NCI-H2196 treated with DMSO at 0.1 percent for 48 hours (cell line): ENCODE results near the gene GTPBP10.
"Not testable (repeated sequence)": the region's sequence is repeated elsewhere in the genome, so short reads cannot be mapped to it uniquely, and the experiment has no call there.

Experiments used
- DNase-seq: peaks from one replicate; lab custom pipeline; 2025; ENCODE audit not compliant: unreplicated experiment; lab: John Stamatoyannopoulos, UW

GTPBP10 gene

DNA sequence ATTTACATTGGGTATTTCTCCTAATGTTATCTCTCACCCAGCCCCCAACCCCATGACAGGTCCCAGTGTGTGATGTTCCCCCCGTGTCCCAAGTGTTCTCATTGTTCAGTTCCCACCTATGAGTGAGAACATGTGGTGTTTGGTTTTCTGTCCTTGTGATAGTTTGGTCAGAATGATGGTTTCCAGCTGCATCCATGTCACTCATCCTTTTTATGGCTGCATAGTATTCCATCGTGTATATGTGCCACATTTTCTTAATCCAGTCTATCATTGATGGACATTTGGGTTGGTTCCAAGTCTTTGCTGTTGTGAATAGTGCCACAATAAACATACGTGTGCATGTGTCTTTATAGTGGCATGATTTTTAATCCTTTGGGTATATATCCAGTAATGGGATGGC, 3.5 kb downstream of the GTPBP10 start:
- not testable (repeated sequence) for DNase-seq

DNA sequence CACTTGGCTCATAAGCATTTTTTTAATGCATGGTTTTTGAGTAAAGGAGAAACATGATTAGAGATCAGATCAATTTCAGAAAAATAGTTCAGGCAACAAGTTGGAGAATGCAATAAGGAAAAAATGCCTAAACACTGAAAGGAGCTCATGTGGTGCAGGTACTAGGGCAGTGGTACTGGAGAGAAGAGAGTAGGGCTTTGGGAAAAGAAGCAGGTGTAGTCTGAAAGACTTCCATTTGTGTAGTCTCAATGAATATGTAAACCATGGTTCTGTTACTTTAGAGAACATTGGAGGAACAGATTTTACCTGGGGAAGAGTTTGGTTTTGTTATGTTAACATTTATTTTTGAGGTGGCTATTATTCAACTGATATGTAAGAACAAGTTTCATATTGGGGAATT, 5.5 kb downstream of the GTPBP10 start:
- DNase-seq, result no peak

DNA sequence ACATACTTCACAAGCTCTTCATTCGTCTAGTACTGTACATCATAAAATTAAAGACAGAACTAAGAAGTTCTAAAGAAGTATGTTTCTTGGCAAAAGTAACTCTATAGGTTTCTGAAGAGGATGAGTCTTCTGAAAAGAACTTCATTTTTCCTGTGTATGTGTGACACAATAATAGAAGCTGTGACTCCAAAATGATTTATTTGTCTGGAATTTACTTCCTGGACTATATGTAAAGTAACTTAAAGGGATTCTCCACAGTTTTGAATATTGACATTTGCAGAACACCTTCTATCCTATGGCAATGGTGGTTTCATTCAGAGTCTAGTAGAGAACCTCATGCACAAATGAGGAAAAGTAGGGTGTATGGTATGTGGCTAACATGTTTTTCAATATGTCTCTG, 36.9 kb downstream of the GTPBP10 start:
- no peak for DNase-seq

DNA sequence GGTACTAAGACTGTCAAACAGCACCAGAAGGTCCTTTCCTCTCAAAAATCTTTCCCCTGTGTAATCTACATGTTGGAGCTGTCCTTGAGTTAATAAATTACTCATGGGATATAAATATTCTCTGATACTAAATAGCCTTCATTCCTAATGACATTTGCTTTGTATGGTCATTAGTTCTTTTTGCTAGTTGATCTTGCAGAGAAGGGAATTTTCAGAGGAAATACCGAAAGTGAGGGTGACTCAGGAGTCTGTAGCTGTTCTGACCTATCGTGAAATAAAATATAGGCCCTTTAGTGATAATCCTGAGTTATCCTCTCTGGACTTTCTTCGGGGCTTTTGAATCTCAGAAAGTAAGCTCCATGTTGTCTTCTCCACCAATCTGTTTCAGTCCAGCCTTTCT, 37.3 kb downstream of the GTPBP10 start:
- DNase-seq, result no peak

DNA sequence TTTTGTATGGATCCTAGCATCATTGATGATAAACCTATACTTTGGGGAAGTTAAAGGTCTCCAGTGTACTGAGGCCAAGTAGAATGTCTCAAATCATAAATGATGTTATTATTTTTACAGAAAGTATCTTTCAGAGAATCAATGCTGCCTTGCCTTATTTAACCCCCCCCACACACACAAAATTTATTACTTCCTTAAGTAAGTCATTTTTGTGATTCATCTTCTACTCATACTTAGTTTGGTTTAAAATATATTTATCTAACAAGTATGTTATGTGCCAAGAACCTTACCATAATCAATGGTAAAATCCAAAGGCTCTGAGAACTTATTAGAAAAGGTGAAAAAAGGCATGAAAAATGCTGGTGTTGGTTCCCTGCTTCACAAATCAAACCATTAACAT, 37.9 kb downstream of the GTPBP10 start:
- DNase-seq, result no peak

DNA sequence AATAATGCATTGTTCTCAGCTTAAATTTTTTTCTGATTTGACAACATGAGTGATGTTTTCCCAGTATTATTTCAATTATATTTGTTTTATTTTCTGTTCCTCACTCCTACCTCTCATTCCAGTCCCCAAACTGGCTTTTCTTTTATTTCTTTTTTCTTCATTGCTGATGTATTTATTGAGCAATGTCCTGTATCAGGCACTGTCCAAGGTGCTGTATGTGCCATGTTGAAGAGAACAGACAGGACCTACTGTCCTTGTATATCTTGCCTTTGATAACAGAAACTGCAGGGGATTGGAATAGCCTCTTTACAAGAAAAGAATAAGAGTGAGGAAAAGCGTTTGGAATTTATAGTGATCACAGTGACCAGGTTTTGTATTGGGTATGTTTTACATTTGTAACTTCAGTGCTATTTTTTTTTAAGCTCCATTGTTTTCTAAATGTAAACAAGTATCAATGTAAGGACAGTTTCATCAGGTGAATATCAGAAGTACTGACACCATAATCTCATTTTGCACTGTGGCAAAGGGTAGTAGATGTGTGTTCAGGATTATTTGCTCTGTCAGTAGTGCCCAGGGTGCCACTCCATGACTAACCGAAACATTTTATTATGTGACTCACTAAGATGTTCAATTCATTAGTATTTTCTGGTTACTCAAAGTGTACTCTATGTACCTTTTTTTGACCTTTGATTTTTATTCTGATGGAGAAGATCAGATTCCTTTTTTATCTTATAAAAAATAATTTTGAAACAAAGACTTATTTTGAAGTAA, 41.1 kb downstream of the GTPBP10 start:
- no peak for DNase-seq

DNA sequence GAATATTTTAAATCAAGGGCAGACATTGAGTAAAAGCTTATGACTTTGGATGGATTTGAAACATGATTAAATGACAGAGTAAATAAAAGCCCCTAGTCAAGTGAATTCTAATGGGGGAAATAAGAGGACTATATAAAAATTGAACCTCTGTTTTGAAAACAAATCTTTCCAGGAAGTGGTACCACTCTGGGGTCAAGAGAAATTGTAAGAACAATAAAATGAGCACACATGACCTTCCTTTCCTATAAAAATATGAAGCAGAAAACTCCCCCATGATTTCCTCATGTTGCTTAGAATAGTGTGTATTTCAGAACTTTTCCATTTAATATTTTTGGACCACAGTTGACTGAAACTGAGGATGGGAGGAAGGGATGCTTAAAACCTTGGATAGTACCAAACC, 44.4 kb downstream of the GTPBP10 start:
- DNase-seq, result no peak

DNA sequence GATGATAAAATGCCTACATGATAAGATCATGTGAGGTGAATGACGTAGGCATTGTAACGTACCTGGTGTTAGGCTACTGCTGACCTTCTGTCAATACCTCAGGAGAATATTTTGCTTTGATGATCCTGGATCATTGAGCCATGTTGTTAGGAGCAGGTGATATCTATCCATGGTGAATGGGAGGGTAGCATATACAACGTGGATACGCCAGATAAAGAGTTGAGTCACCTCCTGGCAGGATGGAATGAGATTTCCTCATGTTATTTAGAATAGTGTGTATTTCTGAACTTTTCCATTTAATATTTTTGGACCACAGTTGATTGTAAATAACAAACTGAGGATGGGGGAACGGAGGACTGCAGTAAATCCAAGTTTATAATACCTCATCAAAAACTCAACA, 45.0 kb downstream of the GTPBP10 start:
- DNase-seq, result no peak

DNA sequence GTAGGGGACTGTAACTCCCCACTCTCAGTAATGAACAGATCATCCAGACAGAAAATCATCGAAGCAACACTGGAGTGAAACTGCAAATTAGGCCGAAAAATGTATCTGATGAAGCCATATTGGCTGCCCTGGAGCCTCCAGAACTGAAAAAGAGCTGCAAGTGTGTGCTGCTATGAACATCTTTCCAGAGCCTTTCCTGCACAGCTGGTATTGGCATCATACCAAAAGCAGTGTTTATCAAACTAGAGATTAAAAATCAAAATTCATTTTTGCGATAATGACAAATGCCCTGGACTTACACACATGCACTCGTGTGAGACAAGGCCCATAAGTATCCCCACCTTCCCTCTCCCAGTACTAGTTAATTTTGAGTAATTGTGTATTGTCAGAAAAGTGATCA, 49.9 kb downstream of the GTPBP10 start:
- no peak for DNase-seq

DNA sequence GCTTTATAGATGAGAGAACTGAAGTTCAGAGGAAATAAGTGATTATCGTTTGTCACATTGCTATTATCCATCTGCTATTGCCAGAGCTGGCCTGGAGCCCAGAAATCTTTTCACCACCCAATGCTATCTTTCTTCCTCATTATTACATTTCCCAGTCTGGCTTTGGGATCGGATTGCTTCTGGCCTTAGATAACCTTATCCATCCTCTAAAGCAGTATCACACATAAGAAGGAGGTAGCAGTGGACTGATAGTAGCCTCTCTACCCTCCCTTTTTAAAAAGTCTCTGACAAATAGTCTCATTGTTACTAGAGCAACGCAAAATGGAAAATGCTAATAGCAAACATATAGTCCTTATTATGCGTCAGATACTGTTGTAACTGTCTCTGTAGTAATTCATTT, 55.5 kb downstream of the GTPBP10 start:
- DNase-seq, result peak; percentile 67

DNA sequence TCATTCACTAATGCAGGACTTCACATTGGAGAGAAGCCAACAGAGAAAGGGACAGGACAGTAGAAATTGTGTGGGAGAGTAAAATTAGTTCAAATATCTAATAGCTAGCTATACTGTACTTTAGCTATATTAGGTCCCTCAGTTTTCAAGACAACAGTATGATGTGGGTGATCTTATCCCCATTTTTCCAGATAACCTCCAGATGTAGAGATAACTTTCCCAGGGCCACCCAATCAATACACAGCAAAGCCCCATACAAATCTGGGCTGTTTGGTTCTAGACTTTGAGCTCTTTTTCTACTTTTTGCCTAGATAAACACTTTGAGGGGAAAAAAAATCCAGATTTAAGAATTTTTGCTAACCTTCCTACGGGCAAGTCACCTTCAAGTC, 56.3 kb downstream of the GTPBP10 start:
- no peak for DNase-seq

DNA sequence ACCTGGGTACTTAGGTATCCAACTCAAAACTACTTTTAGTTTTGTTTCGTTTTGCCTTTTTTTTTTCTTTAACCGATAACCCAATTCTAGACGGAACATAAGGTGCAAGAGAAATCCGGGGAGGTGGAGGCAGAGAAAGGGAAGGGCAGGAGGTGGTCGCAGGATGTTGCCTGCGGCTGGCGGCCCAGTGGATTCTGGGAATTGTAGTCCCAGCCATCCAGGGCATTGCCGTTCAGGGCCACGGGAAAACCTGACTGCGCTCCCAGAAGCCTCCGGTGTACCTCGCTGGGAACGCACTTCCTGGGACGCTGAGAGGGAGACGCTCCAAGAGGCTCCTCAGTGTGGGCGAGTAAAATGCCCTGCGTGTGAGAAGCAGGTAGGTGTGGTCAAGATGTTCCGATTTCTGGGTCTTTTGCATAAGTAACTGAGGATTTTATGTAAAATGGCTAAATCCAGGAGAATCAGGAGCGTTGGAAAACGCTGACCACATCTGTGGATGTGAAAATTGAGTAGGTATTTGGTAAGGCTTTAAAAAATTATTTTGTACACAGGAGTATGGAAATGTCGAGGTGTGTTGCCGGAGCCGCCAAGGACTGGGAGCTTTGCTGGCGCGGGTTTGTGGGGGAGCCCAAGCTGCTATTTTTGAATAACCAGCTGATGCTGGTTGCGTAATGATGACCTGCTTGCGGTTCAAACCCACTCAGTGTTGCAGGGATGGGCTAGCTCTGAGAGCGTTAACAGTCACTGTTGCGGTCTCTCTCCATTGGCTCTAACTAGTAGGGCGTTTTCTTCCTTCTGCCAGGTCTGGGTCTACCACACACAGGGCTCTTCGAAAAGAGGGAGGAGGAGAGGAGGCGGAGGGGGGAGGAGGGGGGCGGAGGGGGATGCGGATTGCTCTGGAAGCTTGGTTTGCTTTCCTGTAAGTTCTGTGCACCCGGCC, 56.9 kb downstream of the GTPBP10 start, which contains the start of gene CLDN12:
TSS of gene CLDN12 (plus strand) at position 288 of the 940 bp plus-strand sequence. CDS start 9,216 bp downstream, outside the sequence.
- DNase-seq, result peak; percentile 86

DNA sequence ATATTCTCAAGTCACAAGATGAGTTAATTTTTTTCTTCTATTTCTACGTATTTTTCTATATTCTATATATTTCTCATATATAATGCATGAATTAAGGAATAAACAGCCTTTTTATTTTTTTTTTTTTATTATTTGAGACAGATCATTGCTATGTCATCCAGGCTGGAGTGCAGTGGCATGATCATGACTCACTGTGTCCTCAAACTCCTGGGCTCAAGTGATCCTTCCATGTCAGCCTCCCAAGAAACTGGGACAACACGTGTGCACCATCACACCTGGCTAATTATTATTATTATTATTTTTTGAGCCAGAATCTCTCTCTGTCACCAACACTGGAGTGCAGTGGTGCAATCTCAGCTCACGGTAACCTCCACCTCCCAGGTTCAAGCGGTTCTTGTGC, 58.3 kb downstream of the GTPBP10 start:
- DNase-seq, result no peak

DNA sequence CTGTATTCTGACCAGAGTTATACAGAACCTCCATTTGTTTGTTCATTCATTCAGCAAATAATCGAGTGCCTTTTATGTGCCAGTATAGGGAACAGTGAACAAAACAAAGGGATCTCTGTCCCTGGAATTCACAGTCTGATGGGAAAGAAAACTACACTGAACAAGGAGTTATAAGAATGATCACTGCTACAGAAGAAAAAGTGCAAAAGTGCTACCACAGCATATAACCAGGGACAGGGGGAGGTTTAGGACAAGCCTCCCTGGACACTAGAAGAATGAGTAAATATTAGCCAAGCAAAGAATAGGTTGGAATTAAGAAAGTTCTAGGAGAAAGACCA, 60.9 kb downstream of the GTPBP10 start:
- no peak for DNase-seq

DNA sequence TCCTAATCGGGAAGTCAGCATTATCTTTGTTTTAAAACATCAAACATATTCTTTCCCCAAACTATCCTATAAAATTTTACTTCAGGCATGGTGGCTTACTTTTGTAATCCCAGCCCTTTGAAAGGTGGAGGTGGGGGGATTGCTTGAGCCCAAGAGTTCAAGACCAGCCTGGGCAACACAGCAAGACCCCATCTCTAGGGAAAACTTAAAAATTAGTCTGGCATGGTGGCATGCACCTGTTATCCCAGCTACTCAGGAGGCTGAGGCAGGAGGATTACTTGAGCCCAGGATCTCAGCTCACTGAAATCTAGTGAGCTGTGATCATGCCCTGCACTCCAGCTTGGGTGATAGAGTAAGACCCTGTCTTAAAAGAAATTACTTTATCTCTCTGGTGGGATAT, 61.6 kb downstream of the GTPBP10 start:
- no peak for DNase-seq

DNA sequence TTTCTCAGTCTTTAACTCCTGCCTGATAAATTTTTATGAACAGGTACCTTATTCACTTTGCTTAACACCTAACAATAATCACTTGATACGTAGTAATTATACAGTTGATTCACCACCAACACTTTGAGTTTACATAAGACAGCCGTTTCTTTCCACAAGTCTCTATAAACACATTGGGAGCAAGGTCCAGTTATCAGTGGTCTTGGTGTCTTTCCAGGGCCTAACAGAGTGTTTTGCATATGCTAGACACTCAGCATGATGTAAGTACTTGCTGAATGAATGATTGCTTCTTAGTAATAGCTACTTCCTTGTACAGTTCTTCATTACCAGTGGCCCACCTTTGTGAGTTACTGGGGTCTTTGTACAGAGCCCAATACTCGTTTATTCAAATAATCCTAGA, 63.2 kb downstream of the GTPBP10 start:
- no peak for DNase-seq

DNA sequence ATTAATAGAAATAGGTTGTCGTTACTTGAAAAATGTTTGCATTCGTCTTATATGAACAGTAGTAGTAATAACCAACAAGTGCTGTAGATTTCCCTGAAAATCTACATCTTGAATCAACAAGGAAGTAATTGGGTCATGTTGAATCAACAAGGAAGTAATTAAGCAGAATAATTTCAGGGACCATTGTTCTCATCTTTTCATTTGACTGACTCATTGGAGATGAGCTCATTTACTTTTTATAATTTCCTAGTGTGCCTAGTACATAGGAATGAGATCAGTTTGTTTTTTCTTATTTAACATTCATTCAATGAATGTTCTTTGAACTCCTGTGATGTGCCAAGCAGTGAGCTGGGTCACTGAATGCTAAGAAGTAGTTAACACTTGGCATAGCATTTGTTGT, 65.0 kb downstream of the GTPBP10 start:
- peak; percentile 31 for DNase-seq

DNA sequence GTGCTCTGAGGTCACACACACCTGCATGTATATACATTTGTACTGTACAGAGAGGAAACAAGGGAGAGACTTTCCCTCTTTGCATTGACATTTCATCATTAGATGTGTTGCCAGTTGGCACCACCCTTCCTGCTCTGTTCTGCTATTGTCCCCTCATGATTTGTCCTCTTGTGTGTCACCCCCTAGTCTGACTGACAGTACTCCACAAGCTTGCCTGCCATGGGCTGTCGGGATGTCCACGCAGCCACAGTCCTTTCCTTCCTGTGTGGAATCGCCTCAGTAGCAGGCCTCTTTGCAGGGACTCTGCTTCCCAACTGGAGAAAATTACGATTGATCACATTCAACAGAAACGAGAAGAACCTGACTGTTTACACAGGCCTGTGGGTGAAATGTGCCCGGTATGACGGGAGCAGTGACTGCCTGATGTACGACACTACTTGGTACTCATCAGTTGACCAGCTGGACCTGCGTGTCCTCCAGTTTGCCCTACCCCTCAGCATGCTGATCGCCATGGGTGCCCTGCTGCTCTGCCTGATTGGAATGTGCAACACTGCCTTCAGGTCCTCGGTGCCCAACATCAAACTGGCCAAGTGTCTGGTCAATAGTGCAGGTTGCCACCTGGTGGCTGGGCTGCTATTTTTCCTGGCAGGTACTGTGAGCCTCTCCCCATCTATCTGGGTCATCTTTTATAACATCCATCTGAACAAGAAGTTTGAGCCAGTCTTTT, 66.1 kb downstream of the GTPBP10 start:
- DNase-seq, result no peak

DNA sequence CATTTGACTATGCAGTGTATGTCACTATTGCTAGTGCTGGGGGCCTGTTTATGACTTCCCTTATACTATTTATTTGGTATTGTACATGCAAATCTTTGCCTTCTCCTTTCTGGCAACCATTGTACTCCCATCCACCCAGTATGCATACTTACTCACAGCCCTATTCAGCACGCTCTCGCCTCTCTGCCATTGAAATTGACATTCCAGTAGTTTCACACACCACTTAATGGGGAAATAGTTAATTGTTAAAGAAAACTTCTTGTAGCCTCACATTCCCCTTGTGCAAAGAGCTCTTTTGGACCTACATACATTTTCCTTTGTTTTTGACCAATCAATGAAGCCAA, 66.6 kb downstream of the GTPBP10 start:
- DNase-seq, result no peak

DNA sequence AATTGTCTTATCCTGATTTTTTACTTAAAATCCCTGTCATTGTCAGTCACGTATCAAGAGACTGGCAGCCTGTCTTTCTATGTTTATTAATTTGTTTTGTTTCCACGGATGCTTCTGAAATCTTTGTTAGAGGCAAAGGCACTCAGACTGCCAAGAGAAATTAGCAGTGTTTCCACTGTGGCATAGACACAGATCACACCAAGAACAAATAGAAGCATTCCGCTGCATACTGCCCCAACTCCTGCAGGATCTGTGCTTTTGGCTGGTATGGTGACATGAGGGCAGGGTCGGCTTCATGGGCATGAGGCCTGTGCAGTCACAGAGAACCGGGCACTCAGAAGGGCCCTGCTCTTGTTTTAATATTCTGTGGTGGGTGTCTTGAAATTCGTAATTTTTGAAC, 75.1 kb downstream of the GTPBP10 start:
- DNase-seq, result no peak

DNA sequence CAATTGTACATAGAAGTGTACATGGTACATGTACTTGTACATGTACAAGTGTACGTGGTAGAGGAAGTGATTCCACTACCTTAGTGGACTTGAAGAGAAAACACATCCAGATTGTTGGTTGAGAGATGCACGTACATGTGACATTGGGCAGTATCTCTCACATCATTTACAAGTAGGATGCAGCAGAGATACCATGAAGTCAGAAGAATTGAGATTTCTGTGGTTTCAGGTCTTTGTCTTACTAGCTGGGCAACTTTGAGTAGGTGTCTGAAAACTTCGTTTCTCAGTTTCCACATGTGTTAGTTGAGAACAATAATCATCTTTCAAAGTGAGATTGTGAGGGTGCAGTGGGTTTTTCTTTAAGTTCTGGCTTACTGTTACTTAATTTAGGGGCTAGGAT, 78.2 kb downstream of the GTPBP10 start:
- DNase-seq, result no peak

DNA sequence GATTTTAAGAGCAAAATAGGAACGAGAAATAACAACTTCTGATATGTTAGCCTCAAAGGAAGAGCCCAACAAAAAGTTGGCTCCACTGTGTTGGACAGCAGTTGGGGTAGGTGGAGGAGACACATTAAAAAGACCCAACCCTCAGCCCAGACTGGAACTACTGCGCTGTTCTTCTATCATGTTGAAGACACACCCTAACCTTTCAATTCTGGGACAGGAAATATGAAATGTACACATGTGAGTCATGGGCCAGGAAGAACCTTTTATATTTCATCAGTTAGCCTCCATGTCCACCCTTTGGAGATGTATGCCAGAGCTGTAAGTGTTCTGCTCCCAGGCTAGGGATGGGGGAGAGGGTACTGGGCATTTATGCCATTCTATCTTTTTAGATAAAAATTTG, 78.9 kb downstream of the GTPBP10 start:
- DNase-seq, result no peak
